HepG2 (cell line): ENCODE results near the gene HPCAL1. TPM values are rescaled to one million over a fixed set of nuclear protein-coding genes. Genes with fewer than 3 reads are reported as not detected.

Experiments
- BHLHE40 ChIP-seq: IDR thresholded peaks from 2 replicates; pipeline ENCODE4 v1.6.1; 2011; ENCODE audit warnings: low read length, improper control_type of control experiment
- FOSL2 ChIP-seq: sonication (generic); formaldehyde crosslinking; IDR thresholded peaks from 2 replicates; pipeline ENCODE4 v1.4.0; 2020; ENCODE audit warnings: missing genetic modification reagents
- GATA4 ChIP-seq: sonication (generic); IDR thresholded peaks from 2 replicates; pipeline ENCODE4 v1.6.1; 2016; ENCODE audit warnings: antibody characterized with exemption, low read depth, borderline replicate concordance
- HINFP ChIP-seq: sonication (generic); formaldehyde crosslinking; IDR thresholded peaks from 2 replicates; pipeline ENCODE4 v1.4.0; 2020; ENCODE audit warnings: low read depth, mild to moderate bottlenecking, missing genetic modification reagents
- HNRNPK ChIP-seq: fragments of 200-400 bp; formaldehyde crosslinking; IDR thresholded peaks from 2 replicates; pipeline ENCODE4 v1.6.1; 2018; ENCODE audit warnings: low read length, low read depth, moderate library complexity, mild to moderate bottlenecking; ENCODE audit not compliant: poor library complexity, severe bottlenecking
- HNRNPUL1 ChIP-seq: fragments of 200-400 bp; formaldehyde crosslinking; IDR thresholded peaks from 2 replicates; pipeline ENCODE4 v1.6.1; 2017; ENCODE audit warnings: low read depth, mild to moderate bottlenecking, low read length, moderate library complexity
- KLF15 ChIP-seq: sonication (generic); formaldehyde crosslinking; IDR thresholded peaks from 2 replicates; pipeline ENCODE4 v1.8.1; 2023; ENCODE audit warnings: borderline replicate concordance, mild to moderate bottlenecking, inconsistent platforms, missing genetic modification reagents, mixed read lengths
- MBD4 ChIP-seq: IDR thresholded peaks from 2 replicates; pipeline ENCODE4 v1.6.1; 2012; ENCODE audit warnings: low read length, inconsistent platforms, borderline replicate concordance
- NCOA1 ChIP-seq: sonication (generic); formaldehyde crosslinking; IDR thresholded peaks from 2 replicates; pipeline ENCODE4 v1.9.0; 2021; ENCODE audit warnings: missing genetic modification reagents
- NONO ChIP-seq, 2 experiments: fragments of 450-650 bp in 1 of 2; sonication (generic) in 1 of 2; formaldehyde crosslinking in 1 of 2; IDR thresholded peaks in 1 of 2; conservative IDR thresholded peaks in 1 of 2; 2 replicates each; pipeline versions ENCODE4 v1.6.1 to v1.8.0; 2017 to 2022; ENCODE audit warnings: mild to moderate bottlenecking in 1 of 2, missing genetic modification reagents in 1 of 2, moderate library complexity in 1 of 2
- NPAS2 ChIP-seq: sonication (generic); formaldehyde crosslinking; IDR thresholded peaks from 2 replicates; pipeline ENCODE4 v1.8.0; 2022; ENCODE audit warnings: mild to moderate bottlenecking, missing genetic modification reagents, borderline replicate concordance
- PLRG1 ChIP-seq: fragments of 450-650 bp; conservative IDR thresholded peaks from 2 replicates; pipeline ENCODE4 v1.6.1; 2016
- PRDM15 ChIP-seq: sonication (generic); formaldehyde crosslinking; IDR thresholded peaks from 2 replicates; pipeline ENCODE4 v1.4.0; 2020; ENCODE audit warnings: missing genetic modification reagents
- RXRB ChIP-seq: IDR thresholded peaks from 2 replicates; pipeline ENCODE4 v1.6.1; 2016; ENCODE audit warnings: borderline replicate concordance, missing genetic modification reagents, missing compliant biosample characterization
- STAG1 ChIP-seq: sonication (generic); formaldehyde crosslinking; IDR thresholded peaks from 2 replicates; pipeline ENCODE4 v1.4.0; 2020; ENCODE audit warnings: missing genetic modification reagents
- TBX2 ChIP-seq: sonication (generic); formaldehyde crosslinking; IDR thresholded peaks from 2 replicates; pipeline ENCODE4 v1.5.0; 2020; ENCODE audit warnings: missing genetic modification reagents, mild to moderate bottlenecking, borderline replicate concordance
- ZNF296 ChIP-seq: sonication (generic); formaldehyde crosslinking; conservative IDR thresholded peaks from 2 replicates; pipeline ENCODE4 v1.5.0; 2020; ENCODE audit warnings: mild to moderate bottlenecking, missing genetic modification reagents
- ZNF547 ChIP-seq: sonication (generic); formaldehyde crosslinking; IDR thresholded peaks from 2 replicates; pipeline ENCODE4 v1.5.1; 2020; ENCODE audit warnings: mild to moderate bottlenecking, missing genetic modification reagents
- ZNF713 ChIP-seq: sonication (generic); formaldehyde crosslinking; IDR thresholded peaks from 2 replicates; pipeline ENCODE4 v1.4.0; 2020; ENCODE audit warnings: mild to moderate bottlenecking, missing genetic modification reagents
- ZNF747 ChIP-seq: sonication (generic); formaldehyde crosslinking; IDR thresholded peaks from 2 replicates; pipeline ENCODE4 v1.8.1; 2023; ENCODE audit warnings: missing genetic modification reagents, mild to moderate bottlenecking, borderline replicate concordance
- ZNF768 ChIP-seq: sonication (generic); formaldehyde crosslinking; IDR thresholded peaks from 2 replicates; pipeline ENCODE4 v1.4.0; 2020; ENCODE audit warnings: missing genetic modification reagents
- ZNF777 ChIP-seq: sonication (generic); formaldehyde crosslinking; IDR thresholded peaks from 2 replicates; pipeline ENCODE4 v1.4.0; 2020; ENCODE audit warnings: missing genetic modification reagents
- polyA plus RNA-seq, 8 experiments: library from polyadenylated mRNA; depleted of rRNA in 3 of 8; stranded (reverse) in 7 of 8; unstranded in 1 of 8; fragments of >200 nt; fragmentation: Illumina TruSeq in 4 of 8; extraction: Trizol in 4 of 8; gene quantifications; 2 replicates each; pipeline versions ENCODE4 v1.2.1 to v1.2.3, GENCODE V29; 2011 to 2016; ENCODE audit warnings: low read depth in 4 of 8, missing spikeins in 1 of 8, mixed read lengths in 1 of 8; ENCODE audit not compliant: insufficient read depth in 1 of 8
- total RNA-seq, 5 experiments: library from RNA; depleted of rRNA; stranded (reverse); fragments of >200 nt; fragmentation: Illumina TruSeq; extraction: Trizol; gene quantifications; 2 replicates each; pipeline ENCODE4 v1.2.3, GENCODE V29; 2016; ENCODE audit warnings: low read depth in 1 of 5

The HPCAL1 gene
- total and polyA plus RNA-seq, 2 of the 13 experiments (the other 11 are each of a cell fraction or from before 2014, with no cell fraction given) = 29.5 to 29.9 TPM

- TF ChIP-seq ZNF747 (CRISPR knock-in tag) (peak; percentile 100), FOSL2 (CRISPR knock-in tag) (peak; percentile 71), HINFP (CRISPR knock-in tag) (peak; percentile 96), PRDM15 (CRISPR knock-in tag) (peak; percentile 78), HNRNPUL1 (no peak), PLRG1 (no peak), KLF15 (CRISPR knock-in tag) (peak; percentile 99), ZNF768 (CRISPR knock-in tag) (peak; percentile 90), ZNF713 (CRISPR knock-in tag) (peak; percentile 97; the same call in 1 of the 2 replicates), NCOA1 (CRISPR knock-in tag) (peak; percentile 98), HNRNPK (peak; percentile 82), STAG1 (CRISPR knock-in tag) (peak; percentile 49), ZNF547 (peak; percentile 100), NONO (IDR thresholded peaks at IDR 0.05) (no peak), NONO (CRISPR knock-in tag; conservative IDR thresholded peaks at IDR 0.05) (peak; percentile 97), ZNF777 (CRISPR knock-in tag) (peak; percentile 89), BHLHE40 (no peak), ZNF296 (CRISPR knock-in tag) (peak; percentile 94), NPAS2 (CRISPR knock-in tag) (no peak), GATA4 (no peak), MBD4 (no peak), RXRB (peak; percentile 84), TBX2 (CRISPR knock-in tag) (peak; percentile 98)
Observed at GRCh38 chr2:10448576-10449485, 146.1 kb downstream of the HPCAL1 start (continued).
